Ramos (cell line): ENCODE data around the gene ZNF787.

Experiments used
- in situ Hi-C: fragments of 300-500 bp; cut with MboI; formaldehyde crosslinking; loops from one replicate; pipeline ENCODE4 v1.14.3; 2022; ENCODE audit warnings: low sequenced_read_pairs; ENCODE audit not compliant: unreplicated experiment

ZNF787 gene

DNA sequence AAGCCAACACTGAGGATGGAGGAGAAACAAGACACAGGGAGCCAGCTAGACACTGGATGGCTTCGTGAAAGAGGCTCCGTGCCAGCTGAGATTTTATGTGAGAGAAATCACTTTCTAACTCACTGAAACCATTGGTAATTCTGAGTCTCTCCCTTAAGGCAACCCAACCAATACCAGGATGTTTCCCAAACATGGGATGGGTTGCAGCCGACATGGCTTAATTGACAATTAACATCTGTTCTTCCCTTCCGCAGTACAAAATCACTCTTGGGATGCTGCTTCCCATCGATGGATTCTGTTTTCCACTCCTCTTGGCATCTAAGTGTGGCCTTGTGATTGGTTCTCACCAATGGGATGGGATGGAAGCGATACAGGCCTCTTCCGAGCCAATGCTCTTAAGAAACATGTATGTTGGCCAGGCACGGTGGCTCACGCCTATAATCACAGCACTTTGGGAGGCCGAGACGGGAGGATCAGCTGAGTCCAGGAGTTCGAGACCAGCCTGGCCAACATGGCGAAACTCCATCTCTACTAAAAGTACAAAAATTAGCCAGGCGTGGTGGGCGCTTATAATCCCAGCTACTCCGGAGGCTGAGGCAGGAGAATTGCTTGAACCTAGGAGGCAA, 2.3 kb upstream of the ZNF787 start:
- in situ Hi-C loops: no loop called here

DNA sequence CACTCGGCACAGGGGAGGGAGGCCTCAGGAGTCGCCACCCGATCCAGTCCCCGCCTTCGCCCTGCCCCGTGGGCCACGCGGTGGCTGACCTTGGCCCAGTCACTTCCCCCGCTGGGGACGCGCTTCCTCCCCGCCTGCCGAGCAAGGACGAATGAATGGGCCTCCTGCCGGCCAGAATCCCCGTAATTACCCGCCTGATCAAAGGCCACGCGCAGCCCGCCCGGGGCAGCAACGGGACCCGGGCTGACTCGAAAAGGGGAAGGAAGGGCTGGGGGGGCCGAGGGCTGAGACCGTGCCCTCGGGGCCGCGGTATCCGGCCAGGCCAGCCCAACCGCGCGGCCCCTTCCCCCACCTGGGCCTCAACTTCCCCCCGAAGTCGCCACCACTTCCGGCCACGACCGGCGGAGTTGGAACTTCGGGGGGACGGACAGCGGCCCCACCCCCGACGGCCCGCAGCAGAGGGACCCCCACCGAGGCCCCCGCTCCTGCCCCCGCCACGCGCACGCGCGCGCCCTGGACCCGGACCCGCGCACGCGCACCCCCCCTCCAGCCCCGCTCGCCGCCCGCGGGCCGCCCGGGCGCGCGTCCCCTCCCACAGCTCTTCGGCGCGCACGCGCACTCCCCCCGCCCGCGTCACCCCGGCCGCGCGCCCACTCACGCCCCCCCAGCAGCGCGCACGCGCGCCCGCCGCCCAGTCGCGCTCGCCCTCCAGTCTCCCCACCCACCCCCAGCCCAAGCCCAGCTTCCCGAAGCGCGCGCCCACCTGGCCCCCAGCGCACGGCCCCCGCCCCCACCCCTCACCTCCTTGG, 520 bp downstream of the ZNF787 start:
- in situ Hi-C loops: no loop called here

DNA sequence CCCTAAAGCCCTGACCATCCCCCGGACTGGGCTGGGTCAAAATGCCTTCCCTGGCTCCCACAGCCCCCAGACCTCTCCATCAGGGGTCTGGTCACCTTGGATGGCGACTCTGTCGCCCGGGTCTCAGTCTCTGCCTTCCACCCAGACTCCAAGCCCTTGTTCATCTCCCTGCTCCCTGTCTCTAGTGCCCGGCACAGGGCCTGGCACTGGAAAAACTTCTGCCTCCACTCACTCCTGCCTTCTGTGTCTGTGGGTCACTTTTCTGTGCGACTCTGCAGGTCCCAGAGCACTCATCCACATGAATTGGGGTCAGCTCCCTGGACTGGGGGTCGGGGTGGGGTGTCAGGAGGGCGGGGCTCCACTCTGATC, 1.1 kb downstream of the ZNF787 start:
- in situ Hi-C loops: no loop called here

DNA sequence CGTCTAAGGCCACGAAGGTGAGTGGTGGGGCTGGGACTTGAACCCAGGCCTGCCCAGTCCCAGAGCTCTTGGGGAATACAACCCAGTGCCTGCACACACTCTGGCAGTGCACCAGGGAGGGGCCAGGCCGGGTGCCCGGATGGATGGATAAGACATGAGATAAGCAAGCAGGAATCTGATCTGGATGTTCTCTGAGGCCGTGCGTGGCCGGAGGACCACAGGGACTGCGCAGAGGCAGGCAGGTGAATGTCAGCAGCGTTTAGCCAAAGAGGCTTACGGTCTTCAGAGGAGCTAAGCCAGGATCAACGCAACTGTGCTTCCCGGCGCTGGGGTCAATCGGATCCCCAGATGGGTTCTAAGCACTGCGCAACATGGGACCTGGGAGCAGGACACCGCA, 1.5 kb downstream of the ZNF787 start:
- in situ Hi-C loops: no loop called here

DNA sequence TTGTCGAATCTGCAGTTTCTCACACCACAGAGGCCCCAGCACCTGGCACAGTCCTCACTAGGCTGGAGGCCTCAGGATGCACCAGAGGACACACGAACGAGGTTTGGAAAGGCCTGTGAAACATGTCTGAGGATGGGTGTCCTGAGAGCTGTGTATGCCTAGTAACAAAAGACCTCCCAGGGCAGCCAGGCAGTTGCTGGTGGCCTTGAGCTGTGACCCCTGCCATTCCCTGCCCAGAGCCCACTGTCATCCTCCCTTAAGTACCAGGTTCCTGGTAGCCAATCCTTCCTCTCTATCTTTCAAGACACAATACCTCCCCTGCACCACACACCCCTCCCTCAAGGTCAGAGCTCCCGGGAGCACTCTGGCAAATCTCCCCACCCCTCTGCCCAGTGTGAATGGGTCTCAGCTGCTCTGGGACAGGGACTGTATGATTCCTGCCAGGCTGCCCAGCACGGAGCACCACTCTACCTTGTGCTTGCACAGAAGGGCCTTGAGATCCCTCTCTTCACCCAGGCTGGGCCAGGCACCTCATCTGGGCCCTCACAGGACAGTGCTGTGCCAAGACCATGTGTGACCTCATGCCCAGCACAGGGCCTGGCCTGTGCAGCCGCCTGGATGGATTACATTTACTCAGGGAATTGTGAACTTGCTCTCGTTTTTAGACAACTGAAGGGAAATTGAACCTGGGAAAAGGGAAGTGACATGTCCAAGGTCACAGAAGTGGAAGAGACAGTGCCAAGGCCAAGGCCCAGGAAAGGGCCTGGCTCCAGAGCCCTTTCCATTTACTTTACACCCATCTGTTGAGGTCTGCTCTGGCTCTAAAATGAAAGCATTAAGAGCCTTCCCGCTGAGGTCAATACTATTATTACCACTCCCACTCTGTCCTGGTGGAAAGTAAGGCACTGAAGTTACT, 2.2 kb downstream of the ZNF787 start:
- in situ Hi-C loops: no loop called here

DNA sequence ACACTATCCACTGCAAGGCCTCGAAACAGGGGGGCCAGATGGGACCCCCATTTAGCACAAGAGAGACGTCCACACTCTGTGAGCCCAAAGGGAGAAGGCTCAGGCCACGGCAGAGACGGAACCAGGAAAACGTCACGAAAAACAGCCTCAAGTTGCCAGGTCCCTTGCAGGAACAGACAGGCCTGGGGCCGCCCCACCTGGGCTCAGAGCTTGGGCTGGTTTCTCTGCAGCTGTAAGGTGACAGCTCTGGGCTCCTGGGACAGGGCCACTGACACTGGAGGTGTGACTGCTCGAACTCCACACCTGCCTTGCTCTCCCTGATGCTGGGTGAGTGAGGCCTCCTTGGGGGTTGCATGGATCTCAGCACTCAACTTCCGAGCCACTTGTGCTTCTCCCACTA, 3.2 kb downstream of the ZNF787 start:
- in situ Hi-C loops: no loop called here

DNA sequence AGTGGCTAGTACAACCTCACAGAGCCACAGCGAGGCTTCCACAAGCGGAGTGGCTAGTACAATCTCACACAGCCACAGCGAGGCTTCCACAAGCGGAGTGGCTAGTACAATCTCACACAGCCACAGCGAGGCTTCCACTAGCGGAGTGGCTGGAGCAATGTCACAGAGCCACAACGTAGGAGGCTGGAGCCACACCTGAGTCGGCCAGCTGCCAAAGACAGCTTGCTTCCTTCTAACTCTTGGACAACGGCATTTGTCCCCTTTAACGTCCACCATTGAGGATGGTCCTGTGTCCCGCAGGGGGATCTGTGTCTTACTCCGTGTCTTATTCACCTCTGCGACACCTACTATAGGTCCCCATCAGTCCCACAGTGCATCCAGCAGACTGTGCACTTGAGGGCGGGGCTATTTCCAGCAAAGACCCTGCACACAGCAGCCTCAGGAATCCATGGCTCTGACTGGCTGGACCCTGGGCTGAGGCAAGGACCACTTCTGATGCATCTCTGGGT, 3.7 kb downstream of the ZNF787 start:
- in situ Hi-C loops: no loop called here

DNA sequence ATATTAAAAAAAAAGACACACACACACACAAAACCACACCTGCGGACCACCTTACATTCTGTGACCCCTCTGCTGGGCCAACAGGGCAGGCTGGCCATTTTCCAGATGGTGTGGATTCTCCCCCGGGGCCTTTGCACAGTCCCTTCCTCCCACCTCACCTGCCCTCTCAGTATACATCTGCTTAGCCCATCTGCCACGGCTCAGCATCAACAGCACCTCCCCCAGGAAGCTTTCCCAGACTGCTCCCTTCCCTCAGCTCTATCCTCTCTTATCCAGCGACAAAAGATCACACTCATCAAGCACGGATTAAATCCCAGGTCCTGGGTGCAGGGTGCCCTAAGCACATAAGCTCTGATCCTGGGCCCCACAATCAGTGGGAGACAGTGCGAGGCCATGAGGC, 4.5 kb downstream of the ZNF787 start:
- in situ Hi-C loops: no loop called here

DNA sequence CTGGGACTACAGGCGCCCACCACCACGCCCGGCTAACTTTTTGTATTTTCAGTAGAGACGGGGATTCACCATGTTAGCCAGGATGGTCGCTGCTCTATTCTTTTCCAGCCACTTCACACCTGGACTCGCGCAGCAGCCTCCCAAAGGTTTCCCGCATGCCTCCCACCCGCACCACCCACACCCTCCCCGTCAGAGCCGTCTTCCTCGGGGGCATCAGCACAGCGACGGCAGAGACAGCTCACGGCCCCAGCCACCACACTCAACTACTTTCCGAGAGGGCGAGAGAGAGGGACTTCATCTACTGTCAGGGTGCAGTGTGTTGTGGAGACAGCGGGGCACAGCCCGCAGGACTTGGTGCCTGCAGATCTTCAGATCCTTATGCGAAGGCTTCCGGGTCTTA, 5.6 kb downstream of the ZNF787 start:
- in situ Hi-C loops: no loop called here

DNA sequence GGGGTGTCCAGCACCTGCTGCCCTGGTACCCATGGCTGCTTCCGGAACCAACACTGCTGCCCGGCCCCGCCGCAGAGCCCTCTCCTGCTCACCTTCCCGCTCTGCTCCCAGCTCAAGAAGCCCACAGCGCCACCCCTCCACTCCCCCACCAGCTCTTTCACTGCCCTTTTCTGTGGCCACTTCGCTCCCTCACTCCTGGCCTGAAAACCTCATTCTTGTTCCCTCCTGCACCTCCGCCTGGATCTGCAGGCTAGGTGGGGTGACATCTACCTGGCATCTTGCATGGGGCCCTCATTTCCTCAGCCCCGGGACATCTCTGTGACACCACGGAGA, 6.4 kb downstream of the ZNF787 start:
- in situ Hi-C loops: no loop called here

DNA sequence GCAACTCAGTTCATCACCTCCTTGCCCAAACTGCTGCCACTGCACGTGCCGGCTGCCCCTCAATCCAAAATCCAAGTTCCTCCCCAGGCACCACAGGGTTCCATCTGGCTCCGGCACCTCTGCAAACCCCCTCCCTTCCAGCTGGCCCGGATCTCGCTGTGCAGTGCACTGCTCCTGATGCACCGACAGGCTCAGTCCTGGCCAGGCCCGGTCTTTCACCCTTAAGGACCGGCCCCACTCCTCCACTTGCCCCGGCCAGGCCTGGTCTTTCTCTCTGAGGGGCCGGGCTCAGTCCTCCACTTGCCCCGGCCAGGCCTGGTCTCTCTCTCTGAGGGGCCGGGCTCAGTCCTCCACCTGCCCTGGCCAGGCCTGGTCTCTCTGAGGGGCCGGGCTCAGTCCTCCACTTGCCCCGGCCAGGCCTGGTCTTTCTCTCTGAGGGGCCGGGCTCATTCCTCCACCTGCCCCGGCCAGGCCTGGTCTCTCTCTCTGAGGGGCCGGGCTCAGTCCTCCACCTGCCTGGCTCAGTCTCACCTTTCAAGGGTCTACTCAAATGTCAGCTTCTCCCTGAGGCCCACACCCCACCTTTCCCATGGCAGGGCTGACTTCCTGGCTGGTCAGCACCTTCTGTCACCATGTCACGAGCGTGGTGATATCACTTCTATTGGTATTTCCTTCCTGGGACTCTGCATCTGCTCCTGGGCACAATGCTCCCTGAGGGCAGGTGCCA, 6.9 kb downstream of the ZNF787 start:
- in situ Hi-C loops: no loop called here

DNA sequence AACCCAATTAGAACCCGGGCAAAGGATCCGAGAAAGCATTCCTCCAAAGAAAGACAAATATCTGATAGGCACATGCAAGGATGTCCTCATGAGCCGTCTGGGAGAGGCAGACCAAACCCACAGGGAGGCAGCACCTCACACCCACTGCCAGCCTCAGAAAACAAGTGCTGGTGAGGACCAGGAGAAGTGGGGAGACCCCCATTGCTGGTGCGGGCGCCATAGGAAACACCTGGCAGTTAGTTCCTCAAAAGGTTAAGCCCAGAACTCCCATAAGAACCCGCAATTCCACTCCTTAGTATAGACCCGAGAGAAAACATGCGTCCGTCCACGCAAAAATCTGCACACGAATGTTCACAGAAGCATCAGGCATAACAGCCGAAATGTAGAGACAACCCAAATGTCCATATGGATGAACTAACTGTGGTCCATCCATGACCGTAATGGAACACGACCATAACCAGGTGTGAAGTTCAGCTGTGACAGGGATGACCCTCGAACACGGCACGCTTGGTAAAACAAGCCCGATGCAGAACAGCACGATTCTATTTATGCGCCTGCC, 7.9 kb downstream of the ZNF787 start:
- in situ Hi-C loops: no loop called here

DNA sequence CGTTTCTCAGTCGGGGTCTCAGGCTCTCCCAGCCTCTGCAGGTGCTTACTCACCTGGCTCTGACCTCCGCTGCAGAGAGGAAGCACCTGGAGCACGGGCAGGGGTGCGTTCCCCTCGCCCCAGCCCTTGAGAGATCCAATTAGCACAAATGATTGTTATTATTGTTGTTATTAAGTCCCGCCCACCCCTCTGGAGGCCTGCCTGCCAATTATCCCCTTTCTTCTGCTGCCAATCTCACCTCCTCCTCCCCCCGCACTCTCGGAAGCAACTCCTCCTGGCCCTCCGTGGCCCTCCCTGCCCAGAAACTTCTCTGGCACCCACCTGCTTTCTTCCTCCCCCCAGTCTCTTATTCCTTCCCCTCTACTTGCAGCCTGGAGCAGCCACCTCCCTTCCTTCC, 8.8 kb downstream of the ZNF787 start:
- in situ Hi-C loops: no loop called here

DNA sequence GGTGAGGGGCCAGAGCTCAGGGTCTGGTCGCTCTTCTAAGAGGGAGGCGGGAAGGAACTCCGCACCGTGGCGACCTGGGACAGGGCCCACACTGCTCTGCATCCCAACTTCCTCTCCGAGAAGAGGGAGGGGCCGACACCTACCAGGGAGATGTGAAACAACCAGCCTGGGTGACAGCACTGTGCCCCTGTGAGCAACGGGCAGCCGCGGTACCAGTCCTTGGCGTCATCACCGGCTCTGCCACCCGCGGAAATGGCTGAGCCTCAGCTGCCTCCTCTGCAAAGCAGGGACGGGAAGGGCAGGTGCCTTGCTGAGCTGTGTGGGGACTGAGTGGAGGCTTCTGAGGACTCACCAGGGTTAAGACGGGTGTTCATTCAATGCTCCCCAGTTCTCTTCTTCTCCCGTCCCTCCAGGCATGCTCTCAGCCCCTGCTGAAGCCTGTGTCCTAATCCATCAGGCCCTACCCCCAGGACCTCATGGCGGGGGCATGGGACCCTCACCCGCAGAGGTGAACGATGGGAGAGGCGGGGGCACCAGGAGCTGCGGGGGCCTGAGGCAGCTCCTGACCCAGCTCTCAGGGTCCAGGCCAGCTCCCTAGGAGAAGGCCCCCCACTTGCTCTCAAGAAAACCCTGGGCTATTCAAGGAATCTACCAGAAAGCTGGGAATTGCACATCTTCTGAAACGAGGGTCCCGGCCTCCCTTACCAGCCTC, 9.3 kb downstream of the ZNF787 start:
- in situ Hi-C loops: no loop called here

DNA sequence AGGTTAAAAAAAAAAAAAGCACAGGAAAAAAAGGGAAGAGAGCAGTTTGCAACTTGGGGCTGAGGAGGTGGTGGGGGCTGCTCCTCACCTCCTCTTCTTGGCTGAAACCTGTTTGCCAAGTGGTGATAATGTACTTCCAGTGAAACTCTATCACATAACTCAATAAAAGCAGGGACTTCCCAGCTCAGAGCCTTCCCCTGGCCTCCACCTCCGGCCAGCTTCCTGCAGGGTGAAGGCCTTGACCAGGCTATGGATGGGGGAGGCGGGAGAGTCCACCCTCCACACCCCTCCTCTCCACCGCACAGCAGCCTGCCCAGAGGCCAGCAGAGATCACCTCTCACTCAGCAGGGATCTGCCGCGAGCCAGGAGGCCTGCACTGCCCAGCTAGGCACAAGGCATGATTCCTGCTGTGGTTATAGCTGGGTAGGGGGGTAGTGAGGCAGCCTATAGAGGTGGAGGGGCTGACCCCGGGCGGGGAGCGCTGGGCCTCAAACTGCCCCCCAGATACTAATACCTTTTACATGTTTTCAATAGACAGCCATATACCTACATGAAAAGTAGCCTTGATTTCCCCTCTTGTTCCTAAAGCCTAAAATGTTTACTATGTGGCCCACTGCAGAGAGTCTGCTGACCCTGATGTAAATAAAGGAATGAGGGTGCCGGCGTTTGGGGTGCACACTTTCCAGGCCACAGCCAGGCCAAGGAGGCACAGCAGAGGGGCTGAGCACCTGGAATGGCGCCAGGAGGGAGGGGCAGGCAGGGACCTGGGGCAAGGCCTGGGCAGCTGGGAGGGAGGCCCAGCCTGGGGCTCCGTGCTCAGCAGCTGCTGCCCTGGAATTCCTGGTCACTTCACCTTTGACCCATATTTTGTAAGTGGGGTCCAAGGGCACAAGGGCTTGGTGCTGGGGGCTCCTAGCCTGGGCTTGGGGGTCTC, 10.3 kb downstream of the ZNF787 start:
- in situ Hi-C loops: no loop called here

DNA sequence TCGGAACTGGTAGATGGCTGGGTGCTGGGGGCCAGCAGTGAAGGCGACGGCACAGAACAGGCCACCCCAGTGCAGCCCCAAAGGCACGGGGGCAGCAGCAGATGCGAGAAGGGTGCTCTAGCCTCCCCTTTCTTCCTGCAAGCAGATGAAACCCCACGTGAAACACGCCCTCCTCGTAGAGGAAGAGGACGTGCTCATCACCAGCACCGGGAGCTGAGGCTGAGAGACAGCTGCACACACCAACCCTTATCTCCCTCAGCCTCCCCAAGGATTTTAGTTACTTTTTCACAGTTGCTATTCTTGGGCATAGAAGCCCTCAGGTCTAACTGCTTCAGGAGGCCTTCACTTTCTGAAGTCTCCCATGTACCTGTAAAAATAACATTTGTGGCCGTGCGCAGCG, 11.9 kb downstream of the ZNF787 start:
- in situ Hi-C loops: no loop called here

DNA sequence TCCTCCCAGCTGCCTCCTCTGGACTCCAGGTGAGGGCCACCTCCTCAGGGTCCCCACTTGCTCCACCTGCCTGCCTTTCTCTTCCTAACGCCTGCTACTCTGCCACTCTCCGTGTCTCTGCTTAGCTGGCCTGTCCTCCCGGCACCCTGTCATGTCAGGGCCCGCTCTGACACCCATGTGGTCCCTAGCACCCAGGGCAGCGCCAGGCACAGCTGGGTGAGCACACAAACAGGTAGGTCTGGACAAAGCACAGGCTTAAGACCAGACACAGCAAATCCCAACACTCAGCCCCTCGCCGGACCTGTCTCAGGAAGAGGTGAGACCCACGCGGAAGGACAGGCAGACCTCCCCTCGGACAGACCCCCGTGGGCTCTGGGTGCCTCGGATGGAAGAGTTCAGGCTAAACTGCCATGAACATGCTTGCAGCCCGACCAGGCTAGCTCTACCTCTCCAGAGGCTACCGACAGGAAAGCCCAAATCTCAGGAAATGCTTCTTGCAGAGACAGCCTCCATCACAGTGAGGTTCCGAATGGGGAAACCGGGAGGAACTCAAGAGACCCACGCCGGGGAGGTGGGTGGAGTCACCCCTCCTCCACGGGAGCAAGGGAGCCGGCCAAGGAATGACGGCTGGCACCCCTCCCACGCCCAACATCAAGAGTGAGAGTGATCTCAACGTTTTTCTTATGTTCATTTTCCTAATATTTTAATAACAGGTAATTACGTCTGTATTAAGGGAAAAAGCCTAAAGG, 12.5 kb downstream of the ZNF787 start:
- in situ Hi-C loops: no loop called here
